Uterus (tissue), 2 donors: ENCODE results near the gene OTUD5.

Experiments used
- CTCF ChIP-seq, 4 experiments: fragments of 200-600 bp in 2 of 4; fragments of 450-650 bp in 2 of 4; sonication (generic) in 2 of 4; IDR thresholded peaks; one replicate each; pipeline ENCODE4 v1.5.1; 2016 to 2019; ENCODE audit warnings: antibody characterized with exemption in 4 of 4, mild to moderate bottlenecking in 2 of 4, moderate library complexity in 1 of 4
- POLR2A ChIP-seq, 2 donors: fragments of 450-650 bp; IDR thresholded peaks; one replicate each; pipeline ENCODE4 v1.6.1; 2016; ENCODE audit warnings: antibody characterized with exemption in 2 of 2, mild to moderate bottlenecking in 1 of 2, moderate library complexity in 1 of 2

- TF ChIP-seq POLR2A (IDR thresholded peaks at IDR 0.05) (no peak), CTCF (IDR thresholded peaks at IDR 0.05) (no peak)
Measured at GRCh38 chrX:48975041-48975440, 17.6 kb upstream of the OTUD5 start.
